Measurements from ENCODE around the gene CREB3L4. TPM values are rescaled to one million over a fixed set of nuclear protein-coding genes. Genes with fewer than 3 reads are reported as not detected.

The CREB3L4 gene
- total RNA-seq, 2 experiments from 2014 or later, result 8.3 to 8.8 TPM

- no peak overlapping the region for H3K4me3 Mint-ChIP-seq
- no peak for ATAC-seq
- peak overlapping the region; percentile 74 for H3K27ac Mint-ChIP-seq
- H3K27me3 Mint-ChIP-seq, result no peaks in the 10 kb centered on the region
- H3K36me3 Mint-ChIP-seq (ENCODE audit: low read depth), result peaks cover 11% of the 10 kb centered on the region
- TF ChIP-seq CTCF (IDR thresholded peaks at IDR 0.05), result no peak
- CTCF ChIA-PET, result interaction anchor here (1.1 to 2.4 kb wide), 3 partner anchors 18 to 58 kb away, joined by 3 to 10 read pairs (median 5); partner anchors contain the start of genes DENND4B and RAB13
- H3K4me1 Mint-ChIP-seq (ENCODE audit: low read depth), result peaks cover 14% of the 10 kb centered on the region
- no peak for DNase-seq
- intact Hi-C loops (cut with micrococcal nuclease), result no loop called here
- POLR2A ChIA-PET, result interaction anchor here (1.6 to 2.1 kb wide), 4 partner anchors 10 to 62 kb away, joined by 4 to 20 read pairs (median 12); partner anchors contain the start of genes DENND4B and RPS27
- no peaks in the 10 kb centered on the region for H3K9me3 Mint-ChIP-seq
Observed at GRCh38 chr1:153928791-153929341, 38.8 kb upstream of the CREB3L4 start.

GRCh38 chr1:153929426-153929825 lies 38.3 kb upstream of the CREB3L4 start:
- peaks cover 11% of the 10 kb centered on the region for H3K36me3 Mint-ChIP-seq (ENCODE audit: low read depth)
- peak overlapping the region; percentile 74 for H3K27ac Mint-ChIP-seq
- CTCF ChIA-PET, result interaction anchor here (1.1 to 2.4 kb wide), 3 partner anchors 17 to 58 kb away, joined by 3 to 10 read pairs (median 5); partner anchors contain the start of genes DENND4B and RAB13
- POLR2A ChIA-PET, result interaction anchor here (0.9 to 2.1 kb wide), 6 partner anchors 10 to 61 kb away, joined by 3 to 20 read pairs (median 6); partner anchors contain the start of genes DENND4B and RPS27
- no peaks in the 10 kb centered on the region for H3K27me3 Mint-ChIP-seq
- H3K4me1 Mint-ChIP-seq (ENCODE audit: low read depth), result peaks cover 12% of the 10 kb centered on the region
- no peak overlapping the region for H3K4me3 Mint-ChIP-seq
- no peak for TF ChIP-seq CTCF (IDR thresholded peaks at IDR 0.05)
- DNase-seq (no peak), ATAC-seq (no peak)
- intact Hi-C loops (cut with micrococcal nuclease), result no loop called here
- H3K9me3 Mint-ChIP-seq, result no peaks in the 10 kb centered on the region

GRCh38 chr1:153929981-153930948 lies 37.4 kb upstream of the CREB3L4 start:
- no peak for TF ChIP-seq CTCF (IDR thresholded peaks at IDR 0.05)
- Mint-ChIP-seq H3K27ac (peak overlapping the region; percentile 59), H3K9me3 (no peaks in the 10 kb centered on the region), H3K36me3 (ENCODE audit: low read depth) (peaks cover 17% of the 10 kb centered on the region), H3K4me3 (no peak overlapping the region), H3K27me3 (no peaks in the 10 kb centered on the region), H3K4me1 (ENCODE audit: low read depth) (peaks cover 12% of the 10 kb centered on the region)
- ATAC-seq (no peak), DNase-seq (no peak)
- intact Hi-C loops (cut with micrococcal nuclease), result no loop called here
- ChIA-PET POLR2A (interaction anchor here (0.6 to 3.5 kb wide), 7 partner anchors 8 to 19 kb away, joined by 3 to 13 read pairs (median 3); partner anchors contain the start of genes DENND4B and GATAD2B), CTCF (interaction anchor here (0.8 to 2.4 kb wide), 3 partner anchors 16 to 56 kb away, joined by 3 to 10 read pairs (median 3); partner anchors contain the start of genes DENND4B and RAB13)

GRCh38 chr1:153932156-153933131 lies 35.3 kb upstream of the CREB3L4 start:
- intact Hi-C loops (cut with micrococcal nuclease), result no loop called here
- peaks cover 32% of the 10 kb centered on the region for H3K36me3 Mint-ChIP-seq (ENCODE audit: low read depth)
- no peak overlapping the region for H3K4me3 Mint-ChIP-seq
- peak overlapping the region; percentile 34 for H3K27ac Mint-ChIP-seq
- ChIA-PET CTCF (no interaction called here), POLR2A (interaction anchor here (0.7 to 3.5 kb wide), 2 partner anchors 10 to 44 kb away, joined by 3 to 13 read pairs; partner anchors contain the start of gene GATAD2B)
- no peak for TF ChIP-seq CTCF (IDR thresholded peaks at IDR 0.05)
- DNase-seq (no peak), ATAC-seq (no peak)
- H3K9me3 Mint-ChIP-seq, result no peaks in the 10 kb centered on the region
- H3K4me1 Mint-ChIP-seq (ENCODE audit: low read depth), result peaks cover 12% of the 10 kb centered on the region
- H3K27me3 Mint-ChIP-seq, result no peaks in the 10 kb centered on the region

Measured in activated CD8-positive, alpha-beta T cell treated with anti-CD3 and anti-CD28 coated beads for 36 hours (primary cell).